Measurements from ENCODE around the gene SLC28A1.
A peak's percentile ranks its signal among the peaks of the same experiment; 100 is the strongest.

The SLC28A1 gene
- total RNA-seq = 0 reads per million in 3 experiments

- no peak for DNase-seq
These were observed at the start of gene SLC28A1 for GRCh38 chr15:84883916-84884781. SLC28A1 (plus strand) TSS chr15:84884662; CDS start chr15:84887761, 3,099 bp downstream.

- DNase-seq = no peak
These were observed 49.5 kb upstream of the SLC28A1 start for GRCh38 chr15:84834969-84835368.

GRCh38 chr15:84835661-84836337, 48.7 kb upstream of the SLC28A1 start:
- no peak for DNase-seq

GRCh38 chr15:84836844-84837243, 47.6 kb upstream of the SLC28A1 start:
- DNase-seq = no peak

- no peak for DNase-seq
These were observed 44.7 kb upstream of the SLC28A1 start for GRCh38 chr15:84839714-84840113.

- no peak for DNase-seq
These were observed 44.2 kb upstream of the SLC28A1 start for GRCh38 chr15:84840255-84840654.

- DNase-seq = no peak
These were observed 43.6 kb upstream of the SLC28A1 start for GRCh38 chr15:84840741-84841429.

GRCh38 chr15:84842781-84843180, 41.7 kb upstream of the SLC28A1 start:
- DNase-seq = no peak

GRCh38 chr15:84844964-84845363, 39.5 kb upstream of the SLC28A1 start:
- no peak for DNase-seq

GRCh38 chr15:84845631-84846030, 38.8 kb upstream of the SLC28A1 start:
- peak; percentile 10 for DNase-seq

GRCh38 chr15:84846269-84846668, 38.2 kb upstream of the SLC28A1 start:
- DNase-seq = no peak

GRCh38 chr15:84847382-84847781, 37.1 kb upstream of the SLC28A1 start:
- no peak for DNase-seq

- DNase-seq = no peak
These were observed 32.2 kb upstream of the SLC28A1 start for GRCh38 chr15:84852212-84852611.

- no peak for DNase-seq
These were observed 29.3 kb upstream of the SLC28A1 start for GRCh38 chr15:84855136-84855535.

GRCh38 chr15:84855765-84856164, 28.7 kb upstream of the SLC28A1 start:
- DNase-seq = no peak

- no peak for DNase-seq
These were observed 27.6 kb upstream of the SLC28A1 start for GRCh38 chr15:84856731-84857417.

- no peak for DNase-seq
These were observed 27.0 kb upstream of the SLC28A1 start for GRCh38 chr15:84857418-84858004.

- no peak for DNase-seq
These were observed 26.2 kb upstream of the SLC28A1 start for GRCh38 chr15:84858231-84858630.

- DNase-seq = no peak
These were observed 25.3 kb upstream of the SLC28A1 start for GRCh38 chr15:84859144-84859543.

- no peak for DNase-seq
These were observed 24.8 kb upstream of the SLC28A1 start for GRCh38 chr15:84859651-84860050.

GRCh38 chr15:84861781-84862180, 22.7 kb upstream of the SLC28A1 start:
- no peak for DNase-seq

- no peak for DNase-seq
These were observed 22.1 kb upstream of the SLC28A1 start for GRCh38 chr15:84862214-84862975.

All from central memory CD4-positive, alpha-beta T cell (primary cell).